ENCODE measurements around the gene SERPINA4. TPM values are rescaled to one million over a fixed set of nuclear protein-coding genes. Genes with fewer than 3 reads are reported as not detected.

SERPINA4 gene
- total and polyA plus RNA-seq, 4 donors = 0.18 TPM; not detected in 3

- no peaks in the 10 kb centered on the region for H3K27me3 ChIP-seq (ENCODE audit: control insufficient read depth in 3 of 3, insufficient read depth in 3 of 3, low read length in 2 of 3)
These were observed 35.1 kb downstream of the SERPINA4 start for GRCh38 chr14:94596361-94596760.

GRCh38 chr14:94597788-94598187 is 36.5 kb downstream of the SERPINA4 start:
- DNase-seq (no peak), ATAC-seq (ENCODE audit: insufficient read depth, low FRiP score) (no peak)
- H3K36me3 ChIP-seq (ENCODE audit: control insufficient read depth in 4 of 4, insufficient read depth in 4 of 4, low read length in 4 of 4) = no peaks in the 10 kb centered on the region
- H3K9ac ChIP-seq (ENCODE audit: insufficient read depth in 1 of 2, low read length in 2 of 2) = no peak overlapping the region
- WGBS, 2 donors = 87 to 91% methylated on average over 5 of the region's 5 CpGs
- H3K9me3 ChIP-seq (ENCODE audit: control insufficient read depth in 4 of 4, insufficient read depth in 3 of 4, low read length in 3 of 4) = no peaks in the 10 kb centered on the region
- no peak overlapping the region for H3K27ac ChIP-seq (ENCODE audit: low read depth in 1 of 2, low read length in 1 of 2)
- TF ChIP-seq CTCF (IDR thresholded peaks at IDR 0.05; ENCODE audit: control extremely low read depth, extremely low read depth) = no peak
- no peak overlapping the region for H3K4me3 ChIP-seq
- H3K27me3 ChIP-seq (ENCODE audit: control insufficient read depth in 3 of 3, insufficient read depth in 3 of 3, low read length in 2 of 3) = no peaks in the 10 kb centered on the region
- H3K4me1 ChIP-seq (ENCODE audit: control insufficient read depth in 5 of 5, insufficient read depth in 5 of 5, low read length in 5 of 5) = peaks cover 0 to 32% (median 11%) of the 10 kb centered on the region in 5 donors

More at GRCh38 chr14:94596361-94596760, 35.1 kb downstream of the SERPINA4 start:
- 85 to 90% methylated on average over 9 of the region's 9 CpGs for WGBS, 2 donors
- no peak for TF ChIP-seq CTCF (IDR thresholded peaks at IDR 0.05; ENCODE audit: control extremely low read depth, extremely low read depth)
- no peak for ATAC-seq (ENCODE audit: insufficient read depth, low FRiP score)
- no peak for DNase-seq
- Histone ChIP-seq H3K36me3 (ENCODE audit: control insufficient read depth in 4 of 4, insufficient read depth in 4 of 4, low read length in 4 of 4) (no peaks in the 10 kb centered on the region), H3K9ac (ENCODE audit: insufficient read depth in 1 of 2, low read length in 2 of 2) (no peak overlapping the region), H3K27ac (ENCODE audit: low read depth in 1 of 2, low read length in 1 of 2) (no peak overlapping the region), H3K4me3 (no peak overlapping the region), H3K4me1 (ENCODE audit: control insufficient read depth in 5 of 5, insufficient read depth in 5 of 5, low read length in 5 of 5) (peaks cover 0 to 24% (median 6%) of the 10 kb centered on the region in 5 donors), H3K9me3 (ENCODE audit: control insufficient read depth in 4 of 4, insufficient read depth in 3 of 4, low read length in 3 of 4) (no peaks in the 10 kb centered on the region)

- Histone ChIP-seq H3K27ac (ENCODE audit: low read depth in 1 of 2, low read length in 1 of 2) (no peak overlapping the region), H3K36me3 (ENCODE audit: control insufficient read depth in 4 of 4, insufficient read depth in 4 of 4, low read length in 4 of 4) (no peaks in the 10 kb centered on the region), H3K27me3 (ENCODE audit: control insufficient read depth in 3 of 3, insufficient read depth in 3 of 3, low read length in 2 of 3) (no peaks in the 10 kb centered on the region), H3K4me1 (ENCODE audit: control insufficient read depth in 5 of 5, insufficient read depth in 5 of 5, low read length in 5 of 5) (peaks cover 0 to 32% (median 11%) of the 10 kb centered on the region in 5 donors), H3K4me3 (no peak overlapping the region), H3K9ac (ENCODE audit: insufficient read depth in 1 of 2, low read length in 2 of 2) (no peak overlapping the region), H3K9me3 (ENCODE audit: control insufficient read depth in 4 of 4, insufficient read depth in 3 of 4, low read length in 3 of 4) (no peaks in the 10 kb centered on the region)
- TF ChIP-seq CTCF (IDR thresholded peaks at IDR 0.05; ENCODE audit: control extremely low read depth, extremely low read depth) = no peak
- ATAC-seq (ENCODE audit: insufficient read depth, low FRiP score) = no peak
- 62 to 85% methylated on average over 7 of the region's 7 CpGs for WGBS, 2 donors
- DNase-seq = no peak
These were observed 37.2 kb downstream of the SERPINA4 start for GRCh38 chr14:94598506-94598815.

All from lung (tissue), 12 donors.